HL-60 (cell line): Measurements from ENCODE around the gene SPPL2B.

Experiments used
- DNase-seq, 2 experiments: peaks; one replicate each; pipeline ENCODE4 v3.0.0-alpha.2; 2010 to 2020; ENCODE audit warnings: low read depth in 1 of 2, low spot score in 1 of 2
- H3K27ac ChIP-seq: fragments of 250-450 bp; sonication (Bioruptor Pico); replicated peaks from 2 replicates; pipeline ENCODE4 v1.5.1; 2020; ENCODE audit warnings: mild to moderate bottlenecking, moderate library complexity
- H3K27me3 ChIP-seq: fragments of 250-450 bp; sonication (Bioruptor Pico); 2 replicates; pipeline ENCODE4 v1.5.1; 2021; ENCODE audit warnings: mild to moderate bottlenecking, moderate library complexity; ENCODE audit not compliant: insufficient read depth, poor library complexity, severe bottlenecking
- H3K4me3 ChIP-seq: replicated peaks from 2 replicates; pipeline ENCODE4 v1.5.1; 2011; ENCODE audit warnings: mild to moderate bottlenecking, control low read depth, low read length; ENCODE audit not compliant: insufficient read depth
- CTCF ChIP-seq: IDR thresholded peaks from one replicate; pipeline ENCODE4 v1.5.1; 2011; ENCODE audit warnings: low read length, control low read depth, inconsistent platforms; ENCODE audit not compliant: insufficient read depth
- GABPA ChIP-seq: IDR thresholded peaks from 2 replicates; pipeline ENCODE4 v1.6.1; 2012; ENCODE audit warnings: low read depth
- POLR2AphosphoS5 ChIP-seq: IDR thresholded peaks from 2 replicates; pipeline ENCODE4 v1.6.1; 2012; ENCODE audit warnings: low read depth
- SPI1 ChIP-seq: IDR thresholded peaks from 2 replicates; pipeline ENCODE4 v1.6.1; 2012; ENCODE audit warnings: low read depth, mild to moderate bottlenecking, borderline replicate concordance
- TF ChIP-seq, protein P1 (sequence below): IDR thresholded peaks from 2 replicates; pipeline ENCODE4 v1.6.1; 2012; ENCODE audit warnings: low read depth; ENCODE audit not compliant: insufficient replicate concordance

SPPL2B gene

GRCh38 chr19:2317300-2317699, 11.2 kb upstream of the SPPL2B start:
- TF ChIP-seq SPI1 (no peak), GABPA (no peak), CTCF (no peak), POLR2AphosphoS5 (no peak)
- TF ChIP-seq, protein P1, sequence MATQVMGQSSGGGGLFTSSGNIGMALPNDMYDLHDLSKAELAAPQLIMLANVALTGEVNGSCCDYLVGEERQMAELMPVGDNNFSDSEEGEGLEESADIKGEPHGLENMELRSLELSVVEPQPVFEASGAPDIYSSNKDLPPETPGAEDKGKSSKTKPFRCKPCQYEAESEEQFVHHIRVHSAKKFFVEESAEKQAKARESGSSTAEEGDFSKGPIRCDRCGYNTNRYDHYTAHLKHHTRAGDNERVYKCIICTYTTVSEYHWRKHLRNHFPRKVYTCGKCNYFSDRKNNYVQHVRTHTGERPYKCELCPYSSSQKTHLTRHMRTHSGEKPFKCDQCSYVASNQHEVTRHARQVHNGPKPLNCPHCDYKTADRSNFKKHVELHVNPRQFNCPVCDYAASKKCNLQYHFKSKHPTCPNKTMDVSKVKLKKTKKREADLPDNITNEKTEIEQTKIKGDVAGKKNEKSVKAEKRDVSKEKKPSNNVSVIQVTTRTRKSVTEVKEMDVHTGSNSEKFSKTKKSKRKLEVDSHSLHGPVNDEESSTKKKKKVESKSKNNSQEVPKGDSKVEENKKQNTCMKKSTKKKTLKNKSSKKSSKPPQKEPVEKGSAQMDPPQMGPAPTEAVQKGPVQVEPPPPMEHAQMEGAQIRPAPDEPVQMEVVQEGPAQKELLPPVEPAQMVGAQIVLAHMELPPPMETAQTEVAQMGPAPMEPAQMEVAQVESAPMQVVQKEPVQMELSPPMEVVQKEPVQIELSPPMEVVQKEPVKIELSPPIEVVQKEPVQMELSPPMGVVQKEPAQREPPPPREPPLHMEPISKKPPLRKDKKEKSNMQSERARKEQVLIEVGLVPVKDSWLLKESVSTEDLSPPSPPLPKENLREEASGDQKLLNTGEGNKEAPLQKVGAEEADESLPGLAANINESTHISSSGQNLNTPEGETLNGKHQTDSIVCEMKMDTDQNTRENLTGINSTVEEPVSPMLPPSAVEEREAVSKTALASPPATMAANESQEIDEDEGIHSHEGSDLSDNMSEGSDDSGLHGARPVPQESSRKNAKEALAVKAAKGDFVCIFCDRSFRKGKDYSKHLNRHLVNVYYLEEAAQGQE, result no peak
- H3K4me3 ChIP-seq, result no peak overlapping the region
- no peaks in the 10 kb centered on the region for H3K27me3 ChIP-seq
- DNase-seq, result no peak
- H3K27ac ChIP-seq, result no peak overlapping the region

DNA sequence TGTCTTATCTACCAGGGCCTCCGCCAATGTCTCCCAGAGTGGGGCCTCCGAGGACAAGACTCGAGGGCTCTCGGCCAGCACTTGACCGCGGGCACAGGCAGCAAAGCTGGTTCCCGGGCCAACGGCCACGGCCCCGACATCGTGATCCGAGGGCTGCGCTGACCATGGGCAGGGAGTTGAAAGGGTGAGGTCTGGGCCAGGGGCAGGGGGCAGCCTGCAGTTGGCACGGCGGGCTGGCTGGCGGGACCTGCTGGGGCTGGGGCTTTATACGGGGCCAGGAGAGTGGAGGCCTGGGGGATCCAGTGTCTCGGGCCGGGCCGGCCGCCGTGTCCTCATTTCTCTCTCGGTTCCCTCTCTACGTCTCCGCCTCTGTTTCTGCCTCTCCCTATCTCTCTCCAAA, 10.7 kb upstream of the SPPL2B start:
- TF ChIP-seq SPI1 (no peak), POLR2AphosphoS5 (no peak), GABPA (no peak), CTCF (no peak)
- TF ChIP-seq, protein P1, result no peak
- Histone ChIP-seq H3K27me3 (no peaks in the 10 kb centered on the region), H3K27ac (no peak overlapping the region), H3K4me3 (no peak overlapping the region)
- no peak for DNase-seq

GRCh38 chr19:2318923-2319322, 9.6 kb upstream of the SPPL2B start:
- TF ChIP-seq POLR2AphosphoS5, result no peak
- no peak for TF ChIP-seq CTCF
- no peak for TF ChIP-seq SPI1
- TF ChIP-seq, protein P1, result no peak
- no peak for TF ChIP-seq GABPA
- no peak for DNase-seq
- Histone ChIP-seq H3K27me3 (no peaks in the 10 kb centered on the region), H3K27ac (no peak overlapping the region), H3K4me3 (no peak overlapping the region)
